GM08714 (cell line): Measurements from ENCODE around the gene EEF1E1.

Experiments
- H3K4me3 ChIP-seq: fragments of 200-500 bp; sonication (Bioruptor generic); 2 replicates; pipeline ENCODE4 v1.5.1; 2014; ENCODE audit warnings: mild to moderate bottlenecking, low read length, inconsistent platforms
- ZNF274 ChIP-seq: IDR thresholded peaks from 2 replicates; pipeline ENCODE4 v1.6.1; 2012; ENCODE audit warnings: mild to moderate bottlenecking, low read depth, low read length

EEF1E1 gene

DNA sequence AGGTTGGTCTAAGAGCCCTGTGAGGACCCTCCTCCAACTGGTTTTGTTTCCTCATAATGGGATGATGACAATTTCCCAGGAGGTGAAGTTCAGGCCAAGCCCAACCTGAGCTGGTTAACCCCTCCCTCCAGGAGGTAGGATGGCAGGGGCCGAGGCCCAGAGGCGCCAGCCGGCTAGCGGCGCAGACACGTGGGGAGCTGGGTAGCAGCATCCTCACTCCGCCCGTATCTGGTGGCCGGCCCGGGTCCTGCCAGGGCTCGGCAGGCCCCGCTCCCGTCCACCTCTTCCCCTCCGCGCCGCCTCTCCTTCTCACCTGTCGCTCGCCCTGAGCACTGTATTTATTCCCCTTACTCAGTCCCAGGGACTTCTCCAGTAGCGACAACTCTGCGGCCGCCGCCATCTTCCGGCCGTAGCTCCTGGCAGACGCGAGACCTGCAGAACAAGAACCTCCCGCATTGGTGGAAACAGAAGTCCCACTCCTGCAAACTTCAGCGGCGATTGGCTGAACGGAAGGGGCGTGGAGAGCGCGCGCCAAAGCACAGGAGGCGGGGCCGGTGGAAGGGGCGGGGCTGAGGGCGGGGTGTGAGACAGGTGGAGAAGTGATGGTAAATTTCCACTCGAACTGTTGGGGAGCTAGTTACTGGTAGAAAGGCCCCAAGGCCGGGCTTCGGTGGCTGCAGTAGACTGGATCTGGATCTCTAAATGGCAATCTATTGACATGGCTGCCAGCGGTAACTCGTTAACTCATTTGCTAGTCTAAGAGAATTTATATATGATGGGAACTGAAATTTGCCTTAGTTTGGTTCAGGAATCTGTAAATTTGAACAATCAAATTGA lies at the start of gene EEF1E1:
TSS of gene EEF1E1 (minus strand) at position 427 of the 837 bp plus-strand sequence. CDS start at position 400, 27 bp downstream.
- TF ChIP-seq ZNF274, result no peak
- H3K4me3 ChIP-seq, result peak within 1 kb of the TSS; percentile 97

GRCh38 chr6:8149350-8149749 lies 47.0 kb upstream of the EEF1E1 start:
- H3K4me3 ChIP-seq, result no peak overlapping the region
- no peak for TF ChIP-seq ZNF274

GRCh38 chr6:8143945-8144344 lies 41.6 kb upstream of the EEF1E1 start:
- TF ChIP-seq ZNF274, result no peak

GRCh38 chr6:8139451-8139850 lies 37.1 kb upstream of the EEF1E1 start:
- H3K4me3 ChIP-seq, result no peak overlapping the region
- TF ChIP-seq ZNF274, result no peak

More at GRCh38 chr6:8143945-8144344, 41.6 kb upstream of the EEF1E1 start:
- no peak overlapping the region for H3K4me3 ChIP-seq

DNA sequence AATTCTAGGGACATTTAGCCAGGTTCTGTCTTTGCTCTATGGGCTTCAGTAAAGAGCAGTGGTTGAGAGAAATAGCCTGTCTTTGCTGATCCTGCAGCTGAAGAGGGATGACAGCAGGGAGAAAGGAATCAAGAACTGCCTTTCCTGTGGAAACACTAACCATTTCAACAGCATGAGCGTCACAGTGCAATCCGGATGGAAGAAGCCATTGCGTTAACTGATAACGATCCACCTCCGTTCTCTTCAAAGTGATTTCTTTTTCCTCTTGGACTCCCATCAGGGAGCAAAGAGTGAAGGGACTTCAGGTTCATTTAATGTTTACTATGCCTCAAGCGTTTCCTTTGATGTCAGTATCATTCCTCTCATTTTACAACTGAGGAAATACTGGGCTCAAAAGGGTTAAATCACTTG lies 35.2 kb upstream of the EEF1E1 start:
- no peak overlapping the region for H3K4me3 ChIP-seq

DNA sequence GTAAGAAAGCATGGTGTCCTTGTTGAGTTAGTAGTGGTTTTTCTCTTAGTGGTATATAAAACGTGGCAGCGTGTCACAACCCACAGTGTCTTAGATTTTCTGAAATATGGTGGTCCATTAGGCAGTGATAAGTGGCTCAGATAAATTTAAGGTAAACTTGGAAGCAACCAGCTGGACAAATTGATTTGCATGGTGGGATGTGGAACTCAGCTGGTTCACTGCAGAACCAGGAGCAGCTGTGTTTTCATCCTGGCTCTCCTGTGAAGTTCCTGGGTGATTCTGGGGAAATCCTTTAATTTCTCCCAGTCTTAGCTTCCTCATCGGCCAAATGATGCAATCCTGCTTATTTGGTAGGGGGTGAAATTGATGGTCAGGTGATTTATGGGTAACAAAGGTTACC lies 32.9 kb upstream of the EEF1E1 start:
- TF ChIP-seq ZNF274, result no peak
- H3K4me3 ChIP-seq, result no peak overlapping the region

More for the DNA sequence above, 35.2 kb upstream of the EEF1E1 start:
- no peak for TF ChIP-seq ZNF274

DNA sequence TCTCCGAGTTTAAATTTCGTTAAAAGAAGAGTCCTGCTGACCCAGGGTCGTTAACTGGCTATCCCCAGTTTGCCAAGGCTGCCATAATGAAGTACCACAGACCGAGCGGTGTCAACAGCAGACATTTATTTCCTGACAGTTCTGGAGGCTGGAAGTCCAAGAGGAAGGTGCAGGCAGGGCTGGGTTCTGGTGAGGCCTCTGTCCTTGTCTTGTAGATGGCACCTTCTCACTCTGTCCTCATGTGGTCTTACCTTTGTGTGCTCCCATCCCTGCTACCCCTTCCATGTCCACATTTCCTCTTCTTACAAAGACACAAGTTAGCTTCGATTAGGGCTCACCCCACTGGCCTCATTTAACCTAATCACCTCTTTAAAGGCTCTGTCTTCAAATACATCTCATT lies 29.8 kb upstream of the EEF1E1 start:
- no peak for TF ChIP-seq ZNF274
- no peak overlapping the region for H3K4me3 ChIP-seq

DNA sequence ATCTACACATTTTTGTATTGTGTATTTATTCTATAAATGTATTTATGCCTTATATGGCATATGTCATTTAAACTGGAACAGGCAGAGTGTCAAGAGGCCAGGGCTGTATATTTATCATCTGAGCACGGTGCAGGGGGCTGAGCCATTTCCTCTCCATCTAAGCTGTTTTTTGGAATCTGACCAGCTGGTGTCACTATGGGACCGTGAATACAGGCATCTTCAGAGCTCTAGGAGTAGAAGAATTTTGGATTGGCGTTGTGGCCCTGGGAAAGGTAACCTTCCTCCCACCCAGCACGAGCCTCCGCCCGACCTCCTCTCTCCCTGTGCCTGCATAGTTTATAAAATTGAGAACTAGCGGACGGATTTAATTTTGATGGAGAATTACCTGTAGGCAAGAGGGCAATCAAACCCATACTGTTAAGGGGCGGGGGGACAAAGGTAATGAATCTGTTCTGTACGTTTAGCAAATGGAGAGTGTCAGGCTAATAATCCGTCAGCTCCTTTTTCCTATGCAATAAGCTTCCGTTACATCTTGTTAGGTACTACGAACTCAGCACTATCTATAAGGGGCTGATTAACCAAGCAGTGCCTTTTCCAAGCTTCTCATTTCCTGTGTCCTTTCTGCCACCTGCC lies 29.0 kb upstream of the EEF1E1 start:
- H3K4me3 ChIP-seq, result no peak overlapping the region
- no peak for TF ChIP-seq ZNF274

- TF ChIP-seq ZNF274, result no peak
- no peak overlapping the region for H3K4me3 ChIP-seq
Observed at GRCh38 chr6:8130399-8130798, 28.1 kb upstream of the EEF1E1 start.

- H3K4me3 ChIP-seq, result no peak overlapping the region
- TF ChIP-seq ZNF274, result no peak
Observed at GRCh38 chr6:8123236-8123635, 20.9 kb upstream of the EEF1E1 start.

DNA sequence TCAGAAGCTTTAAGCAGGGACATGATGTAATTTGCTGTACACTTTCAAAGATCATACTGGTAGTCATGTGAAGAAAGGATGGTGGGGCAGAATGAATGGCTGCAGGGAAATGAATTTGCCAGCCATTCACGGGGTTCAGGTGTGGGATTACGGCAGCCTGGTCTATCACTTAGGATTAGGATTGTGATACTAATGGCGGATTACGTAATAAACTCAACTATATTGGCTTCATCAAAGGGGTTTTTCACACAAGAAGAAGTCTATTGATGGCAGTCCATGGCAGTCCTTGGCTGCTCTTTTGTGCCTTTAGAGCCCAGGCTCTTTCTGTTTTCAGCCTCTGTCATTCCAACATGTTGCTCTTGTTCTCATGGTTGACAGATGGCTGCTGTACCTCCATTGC lies 12.6 kb upstream of the EEF1E1 start:
- no peak for TF ChIP-seq ZNF274
- no peak overlapping the region for H3K4me3 ChIP-seq

GRCh38 chr6:8113131-8113654 lies 10.8 kb upstream of the EEF1E1 start:
- TF ChIP-seq ZNF274, result no peak
- H3K4me3 ChIP-seq, result no peak overlapping the region

DNA sequence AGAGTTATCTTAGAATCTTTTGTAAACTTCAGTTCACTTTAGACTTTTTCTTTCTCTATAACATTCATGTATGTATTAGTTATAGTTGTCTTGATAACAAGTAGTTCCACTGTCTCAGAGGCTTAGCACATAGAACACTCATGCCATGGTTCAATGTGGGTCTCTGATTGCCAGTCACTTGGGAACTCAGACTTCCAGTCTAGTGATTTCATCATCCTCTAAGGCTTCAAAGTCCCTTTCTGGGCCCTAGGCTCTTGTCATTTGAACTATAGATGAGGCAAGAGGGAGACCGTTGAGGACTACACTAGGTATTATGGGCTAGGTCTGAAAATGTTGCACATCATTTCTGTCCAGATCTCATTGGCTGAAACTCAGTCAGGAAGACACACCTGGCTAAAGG lies 8.4 kb upstream of the EEF1E1 start:
- TF ChIP-seq ZNF274, result no peak
- H3K4me3 ChIP-seq, result no peak overlapping the region

DNA sequence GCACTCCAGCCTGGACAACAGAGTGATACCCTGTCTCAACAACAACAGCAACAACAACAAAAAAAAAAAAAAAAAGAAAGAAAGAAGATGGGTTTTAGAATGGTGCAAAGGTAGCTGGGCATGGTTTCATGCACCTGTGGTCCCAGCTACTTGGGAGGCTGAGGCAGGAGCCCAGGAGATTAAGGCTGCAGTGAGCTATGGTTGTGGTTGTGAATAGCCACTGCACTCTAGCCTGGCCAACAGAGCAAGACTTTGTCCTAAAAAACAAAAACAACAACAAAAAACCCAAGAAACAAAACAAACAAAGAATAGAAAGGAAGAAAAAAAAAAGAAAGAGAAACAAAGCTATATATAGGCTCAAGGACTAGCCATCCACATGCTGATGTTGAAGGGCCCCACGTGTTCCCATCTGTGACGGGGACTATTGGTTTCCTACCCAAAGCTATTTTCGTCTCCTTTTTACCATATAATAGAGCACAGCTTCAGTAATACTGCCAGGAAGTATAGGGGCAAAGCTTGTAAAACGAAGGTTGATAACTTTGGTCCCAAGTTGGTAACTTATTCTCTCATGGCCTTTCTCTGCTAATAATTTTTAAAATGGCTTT lies 7.9 kb upstream of the EEF1E1 start:
- no peak overlapping the region for H3K4me3 ChIP-seq
- no peak for TF ChIP-seq ZNF274
